NCI-H1694 treated with DMSO at 0.1 percent for 48 hours (cell line): ENCODE data around the gene TTLL11.

Experiments used
- DNase-seq: peaks from one replicate; lab custom pipeline; 2025; lab: John Stamatoyannopoulos, UW

The TTLL11 gene

GRCh38 chr9:121773286-121773953 lies 319.7 kb downstream of the TTLL11 start:
- no peak for DNase-seq

- peak; percentile 17 for DNase-seq
Observed at GRCh38 chr9:121772600-121773285, 320.4 kb downstream of the TTLL11 start.
